IPS-NIHi11 (cell line): ENCODE measurements around the gene CACNA1A.

Experiments used
- DNase-seq: peaks from one replicate; pipeline ENCODE4 v3.0.0; 2012; ENCODE audit warnings: mixed read lengths, low spot score

Gene CACNA1A

GRCh38 chr19:13163609-13164342 lies 342.5 kb downstream of the CACNA1A start:
- peak; percentile 40 for DNase-seq

GRCh38 chr19:13162724-13163608 lies 343.3 kb downstream of the CACNA1A start:
- DNase-seq: peak; percentile 77

GRCh38 chr19:13160557-13160956 lies 345.7 kb downstream of the CACNA1A start:
- DNase-seq: no peak

GRCh38 chr19:13159713-13160112 lies 346.6 kb downstream of the CACNA1A start:
- no peak for DNase-seq
